ENCODE results near the gene CD44.

DNA sequence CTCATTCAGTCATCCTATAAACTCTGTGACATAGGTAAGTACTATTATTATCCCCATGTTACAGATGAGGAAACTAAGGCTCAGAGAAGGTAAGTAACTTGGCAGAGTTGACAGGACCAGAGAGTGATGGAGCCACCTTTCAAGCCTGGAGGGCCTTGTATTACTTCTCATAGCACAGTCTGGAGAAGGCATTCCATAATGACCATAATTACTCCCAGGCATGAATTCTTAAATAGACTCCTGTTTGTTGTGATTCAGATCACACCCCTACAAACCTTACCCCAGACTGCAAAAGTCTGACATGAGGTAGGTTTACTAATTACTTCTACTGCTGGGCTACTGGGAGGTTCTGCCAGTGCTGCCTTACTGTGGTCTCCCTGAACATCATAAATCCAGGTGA lies 77.0 kb downstream of the CD44 start:
- TF ChIP-seq, protein P1, sequence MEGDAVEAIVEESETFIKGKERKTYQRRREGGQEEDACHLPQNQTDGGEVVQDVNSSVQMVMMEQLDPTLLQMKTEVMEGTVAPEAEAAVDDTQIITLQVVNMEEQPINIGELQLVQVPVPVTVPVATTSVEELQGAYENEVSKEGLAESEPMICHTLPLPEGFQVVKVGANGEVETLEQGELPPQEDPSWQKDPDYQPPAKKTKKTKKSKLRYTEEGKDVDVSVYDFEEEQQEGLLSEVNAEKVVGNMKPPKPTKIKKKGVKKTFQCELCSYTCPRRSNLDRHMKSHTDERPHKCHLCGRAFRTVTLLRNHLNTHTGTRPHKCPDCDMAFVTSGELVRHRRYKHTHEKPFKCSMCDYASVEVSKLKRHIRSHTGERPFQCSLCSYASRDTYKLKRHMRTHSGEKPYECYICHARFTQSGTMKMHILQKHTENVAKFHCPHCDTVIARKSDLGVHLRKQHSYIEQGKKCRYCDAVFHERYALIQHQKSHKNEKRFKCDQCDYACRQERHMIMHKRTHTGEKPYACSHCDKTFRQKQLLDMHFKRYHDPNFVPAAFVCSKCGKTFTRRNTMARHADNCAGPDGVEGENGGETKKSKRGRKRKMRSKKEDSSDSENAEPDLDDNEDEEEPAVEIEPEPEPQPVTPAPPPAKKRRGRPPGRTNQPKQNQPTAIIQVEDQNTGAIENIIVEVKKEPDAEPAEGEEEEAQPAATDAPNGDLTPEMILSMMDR (IDR thresholded peaks at IDR 0.05; ENCODE audit: insufficient read depth, low read length, poor library complexity, severe bottlenecking): no peak
- no peak for TF ChIP-seq EZH2phosphoT487 (conservative IDR thresholded peaks at IDR 0.05; ENCODE audit: low read length)

Measured in SU-DHL-6 (cell line).